Body of pancreas (tissue), 4 donors: ENCODE results near the gene PPCDC. TPM values are rescaled to one million over a fixed set of nuclear protein-coding genes. Genes with fewer than 3 reads are reported as not detected.
A peak's percentile ranks its signal among the peaks of the same experiment; 100 is the strongest.

Experiments
- ATAC-seq: fragments of 150-250 bp; one replicate; pipeline ENCODE4 v1.9.1; 2016
- DNase-seq, 4 donors: peaks; one replicate each; pipeline ENCODE4 v3.0.0-alpha.2; 2019
- H3K27ac ChIP-seq, 4 donors: fragments of 200-600 bp; sonication (generic); 1 replicate in 3 of 4; 2 replicates in 1 of 4; pipeline versions ENCODE4 v1.5.1 to v1.6.1; 2016 to 2019; ENCODE audit warnings: mild to moderate bottlenecking in 1 of 4, mixed read lengths in 1 of 4, moderate library complexity in 1 of 4
- H3K27me3 ChIP-seq, 2 donors: fragments of 200-600 bp; sonication (generic); one replicate each; pipeline ENCODE4 v1.6.0; 2016; ENCODE audit warnings: mild to moderate bottlenecking in 1 of 2
- H3K36me3 ChIP-seq, 2 donors: fragments of 200-600 bp; sonication (generic); replicated peaks in 1 of 2; 2 replicates each; pipeline ENCODE4 v1.5.1; 2016; ENCODE audit warnings: low read depth in 2 of 2; ENCODE audit not compliant: insufficient read depth in 1 of 2
- H3K4me1 ChIP-seq: fragments of 200-600 bp; sonication (generic); one replicate; pipeline ENCODE4 v1.6.0; 2016
- H3K4me3 ChIP-seq, 2 donors: fragments of 200-600 bp; sonication (generic); 1 replicate in 1 of 2; 2 replicates in 1 of 2; pipeline ENCODE4 v1.5.1; 2016 to 2019
- H3K9me3 ChIP-seq, 3 donors: fragments of 200-600 bp; sonication (generic); 1 replicate in 2 of 3; 2 replicates in 1 of 3; pipeline ENCODE4 v1.5.1; 2016
- POLR2A ChIP-seq, 3 donors: fragments of 450-650 bp; IDR thresholded peaks; one replicate each; pipeline ENCODE4 v1.6.1; 2016; ENCODE audit warnings: antibody characterized with exemption in 3 of 3, mild to moderate bottlenecking in 2 of 3
- WGBS, 2 donors: methylation state at CpG; one replicate each; pipeline ENCODE4 v1.1.5; 2017; 5-methylcytosine and 5-hydroxymethylcytosine counted together
- intact Hi-C: fragments of 100-400 bp; cut with DNase I; formaldehyde crosslinking; loops from one replicate; pipeline ENCODE4 v1.15.1; 2023
- total RNA-seq, 2 donors: library from RNA; depleted of rRNA; stranded (reverse); fragments of >200 nt; gene quantifications; one replicate each; pipeline ENCODE4 v1.1.0, GENCODE V29; 2016
- TF ChIP-seq, protein P1 (sequence below), 7 experiments: fragments of 450-650 bp in 4 of 7; fragments of 200-600 bp in 3 of 7; sonication (generic) in 3 of 7; IDR thresholded peaks; one replicate each; pipeline ENCODE4 v1.5.1; 2016 to 2019; ENCODE audit warnings: antibody characterized with exemption in 7 of 7

PPCDC gene
- total RNA-seq, 2 donors from 2014 or later: 12.5 to 13.2 TPM

DNA sequence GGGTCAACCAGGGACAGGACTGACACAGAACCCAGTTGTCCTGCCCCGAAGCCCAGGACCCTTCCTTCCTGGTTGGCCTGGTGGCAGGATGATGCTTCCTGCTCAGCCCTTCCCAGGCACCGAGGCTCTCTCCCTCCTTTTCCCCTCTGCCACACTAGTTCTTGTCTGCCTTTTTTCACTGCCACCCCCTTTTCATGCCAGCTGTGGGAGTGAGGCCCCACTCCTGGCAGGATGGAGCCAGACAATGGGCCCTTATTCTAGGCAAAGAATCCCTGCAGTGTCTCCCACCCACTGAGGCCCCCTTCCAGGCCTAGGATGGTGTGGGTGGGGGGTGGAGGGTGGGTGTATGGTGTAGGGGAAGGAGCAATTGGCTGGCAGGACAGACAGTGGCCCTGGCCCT is 29.2 kb upstream of the PPCDC start:
- Histone ChIP-seq H3K36me3 (no peaks in the 10 kb centered on the region), H3K4me1 (peaks cover 41% of the 10 kb centered on the region), H3K27me3 (no peaks in the 10 kb centered on the region), H3K4me3 (no peak overlapping the region), H3K9me3 (no peaks in the 10 kb centered on the region), H3K27ac (no peak overlapping the region)
- WGBS, 2 donors: 61 to 64% methylated on average over 2 of the region's 2 CpGs
- ATAC-seq (no peak), DNase-seq (no peak)
- TF ChIP-seq POLR2A (IDR thresholded peaks at IDR 0.05): no peak
- TF ChIP-seq, protein P1, sequence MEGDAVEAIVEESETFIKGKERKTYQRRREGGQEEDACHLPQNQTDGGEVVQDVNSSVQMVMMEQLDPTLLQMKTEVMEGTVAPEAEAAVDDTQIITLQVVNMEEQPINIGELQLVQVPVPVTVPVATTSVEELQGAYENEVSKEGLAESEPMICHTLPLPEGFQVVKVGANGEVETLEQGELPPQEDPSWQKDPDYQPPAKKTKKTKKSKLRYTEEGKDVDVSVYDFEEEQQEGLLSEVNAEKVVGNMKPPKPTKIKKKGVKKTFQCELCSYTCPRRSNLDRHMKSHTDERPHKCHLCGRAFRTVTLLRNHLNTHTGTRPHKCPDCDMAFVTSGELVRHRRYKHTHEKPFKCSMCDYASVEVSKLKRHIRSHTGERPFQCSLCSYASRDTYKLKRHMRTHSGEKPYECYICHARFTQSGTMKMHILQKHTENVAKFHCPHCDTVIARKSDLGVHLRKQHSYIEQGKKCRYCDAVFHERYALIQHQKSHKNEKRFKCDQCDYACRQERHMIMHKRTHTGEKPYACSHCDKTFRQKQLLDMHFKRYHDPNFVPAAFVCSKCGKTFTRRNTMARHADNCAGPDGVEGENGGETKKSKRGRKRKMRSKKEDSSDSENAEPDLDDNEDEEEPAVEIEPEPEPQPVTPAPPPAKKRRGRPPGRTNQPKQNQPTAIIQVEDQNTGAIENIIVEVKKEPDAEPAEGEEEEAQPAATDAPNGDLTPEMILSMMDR (IDR thresholded peaks at IDR 0.05): no peak
- intact Hi-C loops: no loop called here

DNA sequence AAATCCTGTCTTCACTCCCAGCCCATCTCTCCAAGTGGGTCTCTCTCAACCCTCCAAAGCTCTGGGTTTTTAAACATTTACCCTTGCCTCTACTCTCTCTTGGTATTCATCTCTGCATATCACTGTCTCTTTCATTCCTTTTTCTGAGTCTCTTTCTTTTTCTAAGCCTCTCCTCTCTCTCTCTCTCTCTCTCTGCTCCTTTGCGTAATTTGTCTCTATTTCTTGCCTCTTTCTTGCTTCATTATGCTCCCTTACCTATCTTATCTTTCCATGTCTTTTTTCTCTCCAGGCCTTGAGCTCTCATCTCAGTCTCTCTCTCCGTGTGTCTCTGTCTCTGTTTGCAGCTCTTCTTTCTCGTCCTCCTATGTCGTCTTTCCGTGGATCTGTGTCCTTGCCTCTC is 28.7 kb upstream of the PPCDC start:
- H3K27ac ChIP-seq: no peak overlapping the region
- H3K4me3 ChIP-seq: no peak overlapping the region

DNA sequence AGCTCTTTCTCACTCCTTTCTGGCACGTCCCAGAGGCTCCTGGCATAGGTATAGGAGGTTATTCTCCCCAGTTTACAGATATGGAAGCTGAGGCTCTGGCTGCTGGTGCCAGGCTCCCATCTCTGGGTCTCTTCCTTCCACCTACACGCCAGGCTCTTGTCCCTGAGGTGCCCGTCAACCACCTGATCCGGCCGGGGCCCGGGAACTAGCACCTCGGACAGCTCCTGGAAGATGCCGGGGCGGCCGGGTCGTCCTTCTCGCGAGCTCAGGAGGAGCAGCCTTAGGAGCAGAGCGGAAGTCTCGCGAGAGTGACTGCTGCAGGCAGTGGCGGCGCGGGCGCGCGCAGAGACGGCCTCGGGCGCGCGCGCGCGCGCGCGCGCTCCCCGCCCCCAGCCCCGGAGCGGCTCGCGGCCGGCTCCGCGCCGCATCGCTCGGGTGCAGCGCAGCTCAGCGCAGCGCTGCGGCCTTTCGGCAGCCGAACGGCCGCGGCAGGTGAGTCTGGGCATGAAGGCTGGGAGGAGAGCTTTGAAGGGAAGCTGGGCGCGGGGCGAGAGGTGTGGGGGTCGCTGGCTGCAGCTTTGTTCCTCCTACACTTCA is 28.1 kb upstream of the PPCDC start, which contains the start of gene SCAMP5:
Gene SCAMP5 (plus strand): TSS at position 382 of the 597 bp plus-strand sequence. CDS start 16,277 bp downstream, outside the sequence.
- no peaks in the 10 kb centered on the region for H3K36me3 ChIP-seq
- peak within 1 kb of the TSS; percentile 19 to 33 for H3K4me3 ChIP-seq
- H3K4me1 ChIP-seq: peaks cover 51% of the 10 kb centered on the region
- ATAC-seq: peak; percentile 91
- 0 to 4% methylated on average over 8 to 55 of the region's 58 CpGs for WGBS, 2 donors
- peak in 2 of 3 donors; percentile 68 to 71 for TF ChIP-seq POLR2A (IDR thresholded peaks at IDR 0.05)
- TF ChIP-seq, protein P1 (IDR thresholded peaks at IDR 0.05): peak in 1 of 7 experiments; percentile 5
- intact Hi-C loops: no loop called here
- peak; percentile 97 to 99 (median 98) for DNase-seq
- peak within 1 kb of the TSS; percentile 55 to 78 (median 74) for H3K27ac ChIP-seq
- no peaks in the 10 kb centered on the region for H3K27me3 ChIP-seq
- H3K9me3 ChIP-seq: no peaks in the 10 kb centered on the region

More for the DNA sequence above, 28.7 kb upstream of the PPCDC start:
- no peak for TF ChIP-seq POLR2A (IDR thresholded peaks at IDR 0.05)
- TF ChIP-seq, protein P1 (IDR thresholded peaks at IDR 0.05): no peak
- Histone ChIP-seq H3K4me1 (peaks cover 45% of the 10 kb centered on the region), H3K9me3 (no peaks in the 10 kb centered on the region), H3K36me3 (no peaks in the 10 kb centered on the region), H3K27me3 (no peaks in the 10 kb centered on the region)
- 32 to 48% methylated on average over 5 of the region's 5 CpGs for WGBS, 2 donors
- no peak for ATAC-seq
- intact Hi-C loops: no loop called here
- no peak for DNase-seq

DNA sequence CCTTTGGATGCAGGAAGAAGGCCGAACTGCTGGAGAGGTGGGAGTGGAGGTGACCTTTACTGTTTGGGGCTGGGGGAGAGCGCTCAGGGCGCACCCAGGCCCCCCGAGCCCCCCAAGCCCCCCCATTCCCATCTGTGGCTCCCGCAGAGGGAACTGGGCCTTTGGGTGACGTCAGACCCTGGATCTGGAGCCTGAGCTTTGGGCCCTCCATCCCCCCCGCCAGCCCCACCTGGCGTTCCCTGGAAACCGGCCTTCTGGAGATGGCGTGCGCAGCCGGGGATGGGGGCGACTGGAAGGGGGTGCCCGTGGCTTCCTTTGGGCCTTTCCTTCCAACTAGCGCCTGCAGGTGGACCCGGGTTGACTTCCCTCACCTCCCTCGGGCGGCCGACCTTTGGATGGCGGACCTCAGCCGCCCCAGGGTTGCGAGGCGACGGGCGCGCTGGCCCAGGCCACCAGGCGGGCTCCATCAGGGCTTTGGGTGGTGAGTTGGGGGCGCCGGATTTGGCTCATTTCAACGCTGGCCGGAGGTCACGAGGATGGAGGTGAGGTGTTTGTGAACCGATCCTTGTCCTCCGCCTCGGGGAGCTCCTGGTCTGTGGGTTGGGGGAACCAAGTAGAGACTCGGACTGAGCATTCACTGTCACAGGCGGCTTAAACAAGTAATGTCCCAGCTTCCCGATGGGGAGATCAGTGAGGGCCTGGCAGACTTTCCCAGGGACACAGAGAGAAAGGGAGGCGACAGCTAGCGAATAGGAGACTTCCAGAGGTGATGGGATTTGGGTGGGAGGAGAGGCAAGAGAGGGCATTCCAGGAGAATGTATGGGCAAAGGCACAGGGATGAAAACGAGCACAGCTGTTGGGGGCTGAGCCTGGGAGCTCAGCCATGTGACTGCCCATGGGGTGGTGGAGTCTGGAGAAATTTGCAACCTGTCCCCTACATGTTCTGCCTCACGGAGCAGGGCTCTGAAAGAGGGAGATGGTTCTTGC is 27.3 kb upstream of the PPCDC start:
- H3K4me3 ChIP-seq: peak overlapping the region; percentile 19 to 33
- peak overlapping the region; percentile 55 to 78 (median 74) for H3K27ac ChIP-seq
- H3K9me3 ChIP-seq: no peaks in the 10 kb centered on the region
- DNase-seq (peak; percentile 68 to 81 (median 76)), ATAC-seq (peak; percentile 54)
- H3K27me3 ChIP-seq: no peaks in the 10 kb centered on the region
- 6 to 17% methylated on average over 9 to 42 of the region's 42 CpGs for WGBS, 2 donors
- intact Hi-C loops: no loop called here
- TF ChIP-seq POLR2A (IDR thresholded peaks at IDR 0.05): peak in 1 of 3 donors; percentile 13
- TF ChIP-seq, protein P1 (IDR thresholded peaks at IDR 0.05): peak in 1 of 7 experiments; percentile 1
- peaks cover 59% of the 10 kb centered on the region for H3K4me1 ChIP-seq
- H3K36me3 ChIP-seq: no peaks in the 10 kb centered on the region
